ENCODE measurements around the gene HIF3A.

HIF3A gene

GRCh38 chr19:46328079-46328478 is 31.2 kb downstream of the HIF3A start:
- DNase-seq (ENCODE audit: low read depth): no peak

DNA sequence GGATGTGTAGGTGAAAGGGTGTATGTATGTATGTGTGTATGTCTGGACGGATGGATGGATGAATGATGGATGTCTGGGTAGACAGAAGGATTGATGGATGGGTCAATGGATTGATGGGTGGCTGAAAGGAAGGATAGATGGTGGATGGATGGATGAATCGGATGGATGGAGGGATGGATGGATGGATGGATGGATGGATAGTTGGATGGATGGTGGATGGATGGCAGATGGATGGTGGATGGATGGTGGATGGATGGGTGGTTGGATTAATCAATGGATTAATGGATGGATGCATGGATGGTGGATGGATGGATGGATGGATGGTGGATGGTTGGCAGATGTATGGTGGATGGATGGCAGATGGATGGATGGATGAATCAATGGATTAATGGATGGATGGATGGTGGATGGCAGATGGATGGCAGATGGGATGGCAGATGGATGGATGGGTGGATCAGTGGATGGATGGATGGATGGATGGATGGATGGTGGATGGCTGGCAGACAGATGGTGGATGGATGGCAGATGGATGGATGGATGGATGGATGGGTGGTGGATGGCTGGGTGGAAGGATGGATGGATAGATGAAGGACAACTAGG is 33.6 kb downstream of the HIF3A start:
- DNase-seq (ENCODE audit: low read depth): no peak

DNA sequence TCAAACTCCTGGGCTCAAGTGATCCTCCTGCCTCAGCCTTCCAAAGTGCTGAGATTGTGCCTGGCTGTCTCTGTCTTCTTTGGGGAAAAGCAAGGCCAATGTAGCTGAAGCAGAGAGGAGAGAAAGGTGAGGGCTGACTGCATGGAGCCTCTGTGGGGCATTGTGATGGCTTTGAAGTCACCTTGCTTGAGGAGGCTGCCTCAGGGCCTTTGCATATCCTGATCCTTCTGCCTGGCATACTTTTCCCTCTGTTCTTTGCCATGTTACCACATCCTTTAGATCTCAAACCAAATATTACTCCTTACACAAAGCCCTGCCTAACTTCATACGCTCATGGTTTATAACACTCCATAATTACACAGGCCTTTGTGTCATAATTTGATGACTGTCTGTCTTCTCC is 40.6 kb downstream of the HIF3A start:
- DNase-seq (ENCODE audit: low read depth): no peak

DNA sequence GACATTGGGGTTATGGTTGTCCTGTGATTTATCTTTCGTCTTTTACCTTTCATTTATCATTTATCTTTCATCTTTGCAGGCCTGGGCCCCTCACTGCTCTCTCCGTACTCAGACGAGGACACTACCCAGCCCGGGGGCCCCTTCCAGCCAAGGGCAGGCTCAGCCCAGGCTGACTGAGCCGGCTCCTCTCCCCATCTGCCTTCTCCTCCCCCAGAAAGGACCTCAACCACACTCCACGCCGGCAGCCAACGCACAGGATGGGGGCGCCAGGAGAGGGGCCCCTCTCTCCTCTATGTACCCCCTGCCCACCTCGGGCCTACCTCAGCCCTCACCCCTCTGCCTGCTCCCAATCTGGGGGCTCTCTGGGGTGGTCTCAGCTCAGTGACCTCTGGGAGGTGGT is 42.6 kb downstream of the HIF3A start:
- no peak for DNase-seq (ENCODE audit: low read depth)

DNA sequence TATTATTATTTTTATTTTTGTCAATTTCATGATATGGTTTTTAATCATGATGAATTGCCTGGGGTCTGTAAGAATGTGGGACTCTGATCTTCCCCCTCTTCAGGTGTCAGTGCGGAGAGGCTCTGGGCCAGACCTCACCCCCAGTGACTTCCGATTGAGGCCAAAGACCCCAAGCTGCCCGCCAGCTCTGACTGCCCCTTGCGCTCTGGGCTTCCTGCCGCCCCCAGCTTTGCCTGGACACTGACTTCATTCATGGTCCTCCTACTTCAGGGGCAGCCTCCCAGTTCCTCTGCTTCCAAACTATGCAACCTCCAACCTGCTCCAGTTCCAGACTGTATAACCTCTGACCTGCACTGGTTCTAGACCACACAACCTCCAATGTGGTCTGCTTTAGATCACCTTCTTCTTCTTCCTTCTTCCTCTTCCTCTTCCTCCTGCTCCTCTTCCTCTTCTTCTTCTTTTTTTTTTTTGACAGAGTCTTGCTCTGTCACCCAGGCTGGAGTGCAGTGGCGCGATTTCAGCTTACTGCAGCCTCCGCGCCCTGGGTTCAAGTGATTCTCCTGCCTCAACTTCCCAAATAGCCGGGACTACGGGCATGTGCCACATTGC is 43.3 kb downstream of the HIF3A start:
- no peak for DNase-seq (ENCODE audit: low read depth)

GRCh38 chr19:46341937-46342336 is 45.1 kb downstream of the HIF3A start:
- DNase-seq (ENCODE audit: low read depth): no peak

DNA sequence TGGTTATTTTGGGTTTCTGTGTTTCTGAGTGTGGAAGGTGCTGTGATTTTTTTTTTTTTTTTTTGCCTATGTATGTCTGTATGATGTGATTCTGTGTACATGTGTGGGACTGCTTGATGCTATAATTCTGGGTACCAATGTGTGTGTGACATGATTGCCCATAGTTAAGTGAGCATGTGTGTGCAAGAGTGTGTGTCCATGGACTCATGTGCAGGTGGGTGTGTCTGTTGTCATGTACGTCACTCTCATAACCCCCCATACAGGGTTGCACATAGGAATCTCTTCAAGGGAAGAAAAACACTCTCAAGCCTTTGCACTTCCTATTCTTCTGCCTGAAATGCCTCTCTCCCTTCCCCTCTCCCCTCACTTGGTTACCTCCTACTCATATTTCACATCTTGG is 47.5 kb downstream of the HIF3A start:
- no peak for DNase-seq (ENCODE audit: low read depth)

DNA sequence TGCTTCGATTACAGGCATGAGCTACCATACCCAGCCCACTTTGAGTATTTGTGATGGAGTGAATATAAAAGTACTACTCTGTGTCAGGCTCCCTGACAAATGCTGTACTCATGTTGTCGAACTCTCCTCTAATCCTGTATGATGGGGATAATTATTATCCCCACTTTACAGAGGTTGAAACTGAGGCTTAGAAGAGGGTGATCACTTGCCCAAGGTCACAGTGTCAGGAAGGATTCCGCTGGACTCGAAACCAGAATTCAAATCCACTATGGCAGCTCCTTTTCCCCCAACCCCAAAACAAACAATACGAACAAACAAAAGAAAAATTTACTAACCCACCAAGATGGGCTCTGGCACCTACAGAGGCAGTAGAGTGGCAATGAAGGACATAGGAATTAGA is 48.3 kb downstream of the HIF3A start:
- DNase-seq (ENCODE audit: low read depth): no peak

DNA sequence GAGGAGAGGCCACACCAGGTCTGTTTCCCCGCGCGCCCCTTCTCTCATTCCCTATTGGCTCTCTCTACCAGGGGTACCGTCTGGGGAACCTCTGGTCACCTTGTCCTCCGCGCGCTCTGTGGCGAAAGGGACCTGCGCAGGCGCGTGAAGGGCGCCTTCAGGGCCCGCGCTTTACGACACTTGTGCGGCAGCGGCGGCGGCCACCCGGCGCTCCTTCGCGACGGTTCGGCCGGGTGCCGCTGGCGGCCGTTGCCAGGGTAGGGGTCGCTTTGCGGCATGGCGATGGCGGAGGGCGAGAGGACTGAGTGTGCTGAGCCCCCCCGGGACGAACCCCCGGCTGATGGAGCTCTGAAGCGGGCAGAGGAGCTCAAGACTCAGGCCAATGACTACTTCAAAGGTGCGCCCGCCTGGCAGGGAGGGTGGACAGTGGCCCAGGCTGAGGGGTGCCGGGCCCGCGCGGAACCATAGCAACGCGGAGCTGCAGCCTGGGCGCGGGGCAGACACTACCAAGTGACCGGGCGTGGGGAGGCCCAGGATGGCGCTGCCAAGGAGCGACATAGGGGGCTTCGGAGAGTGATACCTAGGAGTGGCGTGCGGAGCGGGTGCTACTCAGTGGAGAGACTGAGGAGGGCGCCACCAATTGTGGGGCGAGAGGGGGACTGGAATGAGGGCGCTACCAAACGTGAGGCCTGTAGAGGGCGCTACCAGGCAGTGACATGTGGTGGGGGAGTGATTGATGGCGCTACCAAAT is 50.2 kb downstream of the HIF3A start, which contains the start of gene PPP5C:
TSS of gene PPP5C (plus strand) at position 267 of the 751 bp plus-strand sequence. CDS start at position 277, 10 bp downstream.
- no peak for DNase-seq (ENCODE audit: low read depth)

DNA sequence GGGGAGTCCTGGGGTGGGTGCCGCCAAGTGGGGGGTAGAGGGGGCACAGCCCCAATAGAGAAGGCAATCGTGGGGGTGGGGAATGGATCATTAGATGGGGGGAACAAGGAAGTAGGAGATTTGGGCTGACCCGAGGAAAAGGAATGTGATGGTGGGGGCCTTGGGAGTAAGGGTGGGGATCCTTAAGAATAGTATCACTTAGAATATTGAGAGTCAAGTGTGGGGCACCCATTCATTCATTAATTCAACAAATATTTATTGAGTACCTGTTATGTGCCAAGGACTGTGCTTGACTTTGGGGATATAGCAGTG is 50.7 kb downstream of the HIF3A start:
- no peak for DNase-seq (ENCODE audit: low read depth)

DNA sequence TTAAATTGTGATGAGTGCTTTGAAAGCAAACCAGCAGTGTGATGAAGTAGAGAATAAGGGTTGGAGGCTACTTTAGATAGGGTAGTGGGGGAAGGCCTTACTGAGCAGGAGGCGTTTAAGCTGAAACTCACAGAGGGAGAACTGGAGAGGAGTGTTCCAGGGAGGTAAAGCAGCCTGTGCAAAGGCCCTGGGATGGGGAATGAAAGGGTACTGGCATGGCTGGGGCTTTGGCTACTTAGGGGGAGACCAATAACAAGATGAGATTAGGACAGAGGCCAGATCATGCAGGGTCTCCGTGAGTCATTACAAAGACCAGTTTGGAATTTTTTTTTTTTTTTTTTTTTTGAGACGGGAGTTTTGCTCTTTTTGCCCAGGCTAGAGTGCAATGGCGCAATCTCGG is 51.1 kb downstream of the HIF3A start:
- DNase-seq (ENCODE audit: low read depth): no peak

- DNase-seq (ENCODE audit: low read depth): no peak
Observed at GRCh38 chr19:46349311-46349993, 52.6 kb downstream of the HIF3A start.

DNA sequence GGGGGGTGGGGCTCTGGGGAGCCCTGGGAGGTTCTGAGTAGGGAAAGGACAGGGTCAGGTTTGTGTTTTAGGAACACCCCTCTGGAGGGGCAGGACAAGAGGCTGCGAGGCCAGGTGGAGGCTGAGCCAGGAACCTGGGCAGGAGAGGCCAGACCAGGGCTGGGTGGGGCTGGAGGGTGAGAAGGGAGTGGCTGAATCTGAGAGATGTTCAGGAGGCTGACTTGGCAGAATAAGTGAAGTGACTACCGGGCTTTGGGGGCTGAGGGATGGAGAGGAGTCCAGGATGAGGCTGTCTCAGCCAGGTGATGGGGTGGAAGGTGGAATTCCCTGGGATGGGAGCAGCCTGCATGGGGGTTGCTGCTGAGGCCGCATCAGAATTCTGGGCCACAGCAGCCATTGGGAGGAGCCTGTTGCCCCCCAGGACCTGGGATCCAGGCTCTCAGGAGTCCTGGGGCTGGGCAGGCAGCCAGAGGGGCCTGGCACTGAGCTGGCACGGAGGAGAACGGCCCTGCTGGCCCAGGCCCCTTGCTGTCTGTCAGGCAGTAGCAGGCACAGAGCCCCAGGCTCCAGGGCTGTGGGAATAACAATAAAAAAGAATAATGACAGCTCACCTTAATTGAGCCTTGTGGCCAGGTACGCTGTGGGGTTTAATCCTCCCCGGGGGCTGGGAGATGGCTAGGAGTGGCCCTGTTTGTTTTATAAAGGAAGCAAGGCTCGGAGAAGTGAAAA is 53.4 kb downstream of the HIF3A start:
- DNase-seq (ENCODE audit: low read depth): no peak

GRCh38 chr19:46350758-46351159 is 53.9 kb downstream of the HIF3A start:
- DNase-seq (ENCODE audit: low read depth): no peak

- no peak for DNase-seq (ENCODE audit: low read depth)
Observed at GRCh38 chr19:46351241-46352041, 54.6 kb downstream of the HIF3A start.

DNA sequence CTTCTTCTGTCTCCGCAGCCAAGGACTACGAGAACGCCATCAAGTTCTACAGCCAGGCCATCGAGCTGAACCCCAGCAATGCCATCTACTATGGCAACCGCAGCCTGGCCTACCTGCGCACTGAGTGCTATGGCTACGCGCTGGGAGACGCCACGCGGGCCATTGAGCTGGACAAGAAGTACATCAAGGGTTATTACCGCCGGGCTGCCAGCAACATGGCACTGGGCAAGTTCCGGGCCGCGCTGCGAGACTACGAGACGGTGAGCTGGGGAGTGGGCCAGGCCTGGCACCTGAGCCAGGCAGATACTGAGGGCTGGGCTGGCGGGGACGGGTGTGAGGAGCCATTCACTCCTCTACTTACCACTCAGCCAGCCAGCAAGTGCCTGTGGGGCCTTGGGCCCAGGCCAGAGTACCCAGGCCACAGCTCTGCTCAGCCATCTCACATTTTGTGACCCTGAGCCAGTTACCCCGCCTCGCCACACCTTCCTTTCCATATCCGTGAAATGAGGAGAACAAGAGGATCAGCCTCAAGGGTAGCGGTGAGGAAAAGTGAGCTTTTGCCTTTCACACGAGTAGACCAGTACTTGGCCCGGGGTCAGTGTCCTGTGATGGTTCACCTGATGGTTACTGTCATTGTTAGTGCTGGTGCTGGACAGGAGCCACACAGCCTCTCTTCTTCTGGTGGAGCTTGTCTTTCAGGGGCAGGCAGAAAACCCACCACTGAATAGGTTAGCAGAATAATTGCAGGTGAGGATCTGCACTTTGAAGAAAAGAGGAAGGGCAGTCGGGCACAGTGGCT is 57.1 kb downstream of the HIF3A start:
- no peak for DNase-seq (ENCODE audit: low read depth)

- no peak for DNase-seq (ENCODE audit: low read depth)
Observed at GRCh38 chr19:46355234-46356148, 58.6 kb downstream of the HIF3A start.

DNA sequence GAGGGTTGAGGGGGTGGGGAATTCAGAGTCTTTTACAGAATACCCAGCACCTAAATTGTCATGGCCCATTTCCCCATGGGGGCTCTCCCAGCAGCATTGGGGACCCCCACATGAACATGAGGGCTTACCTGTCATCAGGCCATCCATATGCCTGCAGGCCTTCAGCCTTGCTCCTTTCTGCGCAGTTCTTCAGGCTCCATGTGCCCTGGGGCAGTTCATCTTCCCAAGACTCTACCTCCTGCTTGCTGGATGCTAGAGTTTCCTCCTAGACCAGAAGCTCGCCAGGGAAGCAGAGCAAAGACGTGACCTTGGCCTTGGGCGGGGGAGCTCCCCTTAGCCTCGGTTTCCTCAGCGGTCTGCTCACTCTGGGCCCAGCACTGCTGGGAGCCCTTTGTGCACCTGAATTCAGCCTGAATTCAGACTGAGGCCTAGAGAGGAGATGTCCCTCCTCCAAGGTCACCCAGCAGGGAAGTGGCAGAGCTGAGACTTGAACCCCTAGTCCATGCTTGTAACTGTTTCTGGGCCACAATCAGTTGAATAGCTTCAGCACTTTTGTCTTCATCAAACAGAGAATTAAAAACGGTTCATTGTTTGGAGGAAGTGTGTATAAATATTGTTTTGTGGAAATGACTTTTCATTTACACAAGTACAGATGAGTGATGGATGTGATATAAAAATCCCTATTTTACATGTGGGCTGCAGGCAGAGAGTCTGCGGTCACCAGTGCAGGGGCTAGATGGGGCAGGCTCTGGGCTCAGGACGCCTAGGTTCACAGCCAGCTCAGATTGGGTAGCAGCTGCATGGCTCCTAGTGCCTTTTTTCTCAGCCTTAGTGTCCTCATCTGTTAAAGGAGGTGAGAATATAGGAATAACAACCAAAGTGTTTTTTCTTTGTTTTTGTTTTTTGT is 59.6 kb downstream of the HIF3A start:
- DNase-seq (ENCODE audit: low read depth): no peak

Measured in non-pigmented ciliary epithelial cell (primary cell).